AG09319 (cell line): ENCODE data around the gene ONECUT1.

Experiments used
- DNase-seq: peaks from one replicate; pipeline ENCODE4 v3.0.0-alpha.2; 2010; ENCODE audit warnings: low read depth; ENCODE audit errors: extremely low read depth
- CTCF ChIP-seq: IDR thresholded peaks from 2 replicates; pipeline ENCODE4 v1.5.1; 2011; ENCODE audit warnings: low read depth, mild to moderate bottlenecking, inconsistent platforms, low read length, moderate library complexity

The ONECUT1 gene

GRCh38 chr15:52801748-52802085 is 11.6 kb upstream of the ONECUT1 start:
- no peak for TF ChIP-seq CTCF
- DNase-seq = no peak

GRCh38 chr15:52800828-52801747 is 11.0 kb upstream of the ONECUT1 start:
- no peak for TF ChIP-seq CTCF
- DNase-seq = no peak

GRCh38 chr15:52799145-52799811 is 9.1 kb upstream of the ONECUT1 start:
- TF ChIP-seq CTCF = no peak
- DNase-seq = no peak

- TF ChIP-seq CTCF = no peak
- no peak for DNase-seq
Observed at GRCh38 chr15:52798529-52799101, 8.5 kb upstream of the ONECUT1 start.

- DNase-seq = no peak
Observed at GRCh38 chr15:52797625-52798501, 7.7 kb upstream of the ONECUT1 start.

More at GRCh38 chr15:52797625-52798501, 7.7 kb upstream of the ONECUT1 start:
- TF ChIP-seq CTCF = no peak
